ENCODE data around the gene ELMO2.

DNA sequence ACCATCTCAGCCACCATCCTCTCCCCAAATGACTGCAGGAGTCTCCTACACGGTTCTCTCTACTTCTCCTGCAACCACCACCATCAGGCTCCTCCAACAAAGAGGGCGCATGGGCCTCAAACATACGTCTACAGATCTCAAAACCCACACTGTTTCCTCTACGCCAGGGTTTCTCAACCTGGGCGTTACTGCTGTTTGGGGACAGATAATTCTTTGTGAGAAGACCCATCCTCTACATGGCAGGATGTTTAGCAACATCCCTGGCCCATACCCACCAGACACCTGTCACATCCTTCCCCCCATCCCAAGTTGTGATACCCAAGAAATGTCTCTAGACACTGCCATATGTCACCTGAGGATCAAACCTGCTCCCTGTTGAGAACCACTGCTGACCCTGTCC lies 45.0 kb downstream of the ELMO2 start:
- TF ChIP-seq ZNF23 (CRISPR knock-in tag; IDR thresholded peaks at IDR 0.05) (no peak), JUN (IDR thresholded peaks at IDR 0.05; ENCODE audit: borderline replicate concordance, low read depth, low read length) (no peak), JUN (CRISPR knock-in tag; IDR thresholded peaks at IDR 0.05; ENCODE audit: borderline replicate concordance) (no peak), CTCF (IDR thresholded peaks at IDR 0.05 in 2 of 3, conservative IDR thresholded peaks at IDR 0.05 in 1 of 3; ENCODE audit: insufficient read depth in 2 of 3, low read depth in 1 of 3, low read length in 3 of 3) (no peak), LEF1 (IDR thresholded peaks at IDR 0.05) (no peak), ZNF407 (IDR thresholded peaks at IDR 0.05; ENCODE audit: low read depth) (no peak), MAZ (CRISPR knock-in tag; conservative IDR thresholded peaks at IDR 0.05 in 1 of 2, IDR thresholded peaks at IDR 0.05 in 1 of 2) (no peak)
- TF ChIP-seq, protein P1, sequence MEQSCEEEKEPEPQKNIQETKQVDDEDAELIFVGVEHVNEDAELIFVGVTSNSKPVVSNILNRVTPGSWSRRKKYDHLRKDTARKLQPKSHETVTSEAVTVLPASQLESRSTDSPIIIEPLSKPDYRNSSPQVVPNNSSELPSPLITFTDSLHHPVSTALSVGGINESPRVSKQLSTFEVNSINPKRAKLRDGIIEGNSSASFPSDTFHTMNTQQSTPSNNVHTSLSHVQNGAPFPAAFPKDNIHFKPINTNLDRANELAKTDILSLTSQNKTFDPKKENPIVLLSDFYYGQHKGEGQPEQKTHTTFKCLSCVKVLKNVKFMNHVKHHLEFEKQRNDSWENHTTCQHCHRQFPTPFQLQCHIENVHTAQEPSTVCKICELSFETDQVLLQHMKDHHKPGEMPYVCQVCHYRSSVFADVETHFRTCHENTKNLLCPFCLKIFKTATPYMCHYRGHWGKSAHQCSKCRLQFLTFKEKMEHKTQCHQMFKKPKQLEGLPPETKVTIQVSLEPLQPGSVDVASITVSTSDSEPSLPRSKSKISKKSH (CRISPR knock-in tag; IDR thresholded peaks at IDR 0.05), result no peak
- TF ChIP-seq, protein P2, sequence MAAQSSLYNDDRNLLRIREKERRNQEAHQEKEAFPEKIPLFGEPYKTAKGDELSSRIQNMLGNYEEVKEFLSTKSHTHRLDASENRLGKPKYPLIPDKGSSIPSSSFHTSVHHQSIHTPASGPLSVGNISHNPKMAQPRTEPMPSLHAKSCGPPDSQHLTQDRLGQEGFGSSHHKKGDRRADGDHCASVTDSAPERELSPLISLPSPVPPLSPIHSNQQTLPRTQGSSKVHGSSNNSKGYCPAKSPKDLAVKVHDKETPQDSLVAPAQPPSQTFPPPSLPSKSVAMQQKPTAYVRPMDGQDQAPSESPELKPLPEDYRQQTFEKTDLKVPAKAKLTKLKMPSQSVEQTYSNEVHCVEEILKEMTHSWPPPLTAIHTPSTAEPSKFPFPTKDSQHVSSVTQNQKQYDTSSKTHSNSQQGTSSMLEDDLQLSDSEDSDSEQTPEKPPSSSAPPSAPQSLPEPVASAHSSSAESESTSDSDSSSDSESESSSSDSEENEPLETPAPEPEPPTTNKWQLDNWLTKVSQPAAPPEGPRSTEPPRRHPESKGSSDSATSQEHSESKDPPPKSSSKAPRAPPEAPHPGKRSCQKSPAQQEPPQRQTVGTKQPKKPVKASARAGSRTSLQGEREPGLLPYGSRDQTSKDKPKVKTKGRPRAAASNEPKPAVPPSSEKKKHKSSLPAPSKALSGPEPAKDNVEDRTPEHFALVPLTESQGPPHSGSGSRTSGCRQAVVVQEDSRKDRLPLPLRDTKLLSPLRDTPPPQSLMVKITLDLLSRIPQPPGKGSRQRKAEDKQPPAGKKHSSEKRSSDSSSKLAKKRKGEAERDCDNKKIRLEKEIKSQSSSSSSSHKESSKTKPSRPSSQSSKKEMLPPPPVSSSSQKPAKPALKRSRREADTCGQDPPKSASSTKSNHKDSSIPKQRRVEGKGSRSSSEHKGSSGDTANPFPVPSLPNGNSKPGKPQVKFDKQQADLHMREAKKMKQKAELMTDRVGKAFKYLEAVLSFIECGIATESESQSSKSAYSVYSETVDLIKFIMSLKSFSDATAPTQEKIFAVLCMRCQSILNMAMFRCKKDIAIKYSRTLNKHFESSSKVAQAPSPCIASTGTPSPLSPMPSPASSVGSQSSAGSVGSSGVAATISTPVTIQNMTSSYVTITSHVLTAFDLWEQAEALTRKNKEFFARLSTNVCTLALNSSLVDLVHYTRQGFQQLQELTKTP (IDR thresholded peaks at IDR 0.05; ENCODE audit: low read depth in 1 of 2, partially characterized antibody in 2 of 2), result no peak
- TF ChIP-seq, protein P3, sequence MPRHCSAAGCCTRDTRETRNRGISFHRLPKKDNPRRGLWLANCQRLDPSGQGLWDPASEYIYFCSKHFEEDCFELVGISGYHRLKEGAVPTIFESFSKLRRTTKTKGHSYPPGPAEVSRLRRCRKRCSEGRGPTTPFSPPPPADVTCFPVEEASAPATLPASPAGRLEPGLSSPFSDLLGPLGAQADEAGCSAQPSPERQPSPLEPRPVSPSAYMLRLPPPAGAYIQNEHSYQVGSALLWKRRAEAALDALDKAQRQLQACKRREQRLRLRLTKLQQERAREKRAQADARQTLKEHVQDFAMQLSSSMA (CRISPR knock-in tag; IDR thresholded peaks at IDR 0.05), result no peak
